Measurements from ENCODE around the gene SCN3A. TPM values are rescaled to one million over a fixed set of nuclear protein-coding genes. Genes with fewer than 3 reads are reported as not detected.

Gene SCN3A
- total and polyA plus RNA-seq, 4 experiments from 2014 or later: not detected

DNA sequence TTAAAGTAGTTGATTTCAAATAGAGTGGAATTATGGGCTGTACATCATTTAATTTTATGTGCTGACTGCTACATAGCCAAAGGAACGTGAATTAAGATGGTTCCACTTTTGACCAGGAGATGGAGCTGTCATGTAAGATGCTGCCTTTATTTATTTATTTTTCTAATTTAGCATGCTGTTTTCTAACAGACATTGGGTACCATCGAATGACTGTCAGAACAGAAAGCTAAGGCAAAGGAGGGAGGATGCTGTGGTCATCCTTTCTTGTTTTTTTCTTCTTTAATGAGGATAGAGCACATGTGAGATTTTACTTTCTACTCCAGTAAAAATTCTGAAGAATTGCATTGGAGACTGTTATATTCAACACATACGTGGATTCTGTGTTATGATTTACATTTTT is 35.4 kb upstream of the SCN3A start, which contains the start of gene SCN2A:
Gene SCN2A, plus strand, starts transcription at position 185 of the 400 bp plus-strand sequence. CDS start 56,410 bp downstream, outside the sequence.
- CTCF ChIA-PET (ENCODE audit: partially characterized antibody): interaction anchor here (0.7 to 1.3 kb wide), 2 partner anchors 8 to 635 kb away, joined by 3 to 4 read pairs; no protein-coding TSS in a partner anchor
- H3K36me3 Mint-ChIP-seq: no peaks in the 10 kb centered on the region
- Histone ChIP-seq H3K4me1 (ENCODE audit: insufficient read depth, low read length) (no peaks in the 10 kb centered on the region), H3K27ac (ENCODE audit: low read depth, low read length) (no peak within 1 kb of the TSS), H3K4me3 (ENCODE audit: low read length in 2 of 2) (no peak within 1 kb of the TSS), H3K36me3 (ENCODE audit: insufficient read depth, low read length) (no peaks in the 10 kb centered on the region), H3K9me3 (ENCODE audit: control insufficient read depth in 1 of 2, low read length in 2 of 2) (no peaks in the 10 kb centered on the region), H3K27me3 (ENCODE audit: insufficient read depth, low read length) (no peaks in the 10 kb centered on the region)
- H3K27ac Mint-ChIP-seq: no peak within 1 kb of the TSS
- peak in 1 of 5 donors; percentile 0 for DNase-seq
- POLR2A ChIA-PET (ENCODE audit: partially characterized antibody): no interaction called here
- peaks cover 0 to 6% (median 0%) of the 10 kb centered on the region in 8 donors for H3K9me3 Mint-ChIP-seq
- no peaks in the 10 kb centered on the region for H3K4me1 Mint-ChIP-seq
- intact Hi-C loops (cut with micrococcal nuclease): no loop called here
- H3K4me3 Mint-ChIP-seq: no peak within 1 kb of the TSS
- H3K27me3 Mint-ChIP-seq: peaks cover 0 to 3% of the 10 kb centered on the region in 2 donors

DNA sequence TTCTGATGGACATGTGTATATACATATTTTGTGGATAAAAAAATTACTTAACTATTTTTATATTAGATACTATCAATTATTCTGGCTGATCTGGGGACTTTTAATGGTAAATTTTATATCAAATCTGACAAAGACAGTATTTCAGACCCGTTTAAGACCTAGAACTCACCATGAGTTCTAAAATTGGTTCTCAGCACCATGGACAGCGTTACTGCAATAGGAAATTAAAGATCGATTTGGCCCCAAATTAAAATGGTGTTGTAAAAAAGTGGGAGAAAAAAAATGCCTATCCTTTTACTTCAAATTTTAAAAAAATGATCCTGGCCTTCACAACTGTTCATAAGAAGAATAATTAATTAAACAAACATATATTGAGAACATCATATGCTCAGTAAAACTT is 34.4 kb upstream of the SCN3A start:
- DNase-seq: no peak
- intact Hi-C loops (cut with micrococcal nuclease): no loop called here
- H3K27me3 Mint-ChIP-seq: peaks cover 0 to 3% of the 10 kb centered on the region in 2 donors
- no peak overlapping the region for H3K27ac Mint-ChIP-seq
- Histone ChIP-seq H3K27ac (ENCODE audit: low read depth, low read length) (no peak overlapping the region), H3K4me1 (ENCODE audit: insufficient read depth, low read length) (no peaks in the 10 kb centered on the region), H3K36me3 (ENCODE audit: insufficient read depth, low read length) (no peaks in the 10 kb centered on the region), H3K4me3 (ENCODE audit: low read length in 2 of 2) (no peak overlapping the region), H3K27me3 (ENCODE audit: insufficient read depth, low read length) (no peaks in the 10 kb centered on the region), H3K9me3 (ENCODE audit: control insufficient read depth in 1 of 2, low read length in 2 of 2) (no peaks in the 10 kb centered on the region)
- H3K36me3 Mint-ChIP-seq: no peaks in the 10 kb centered on the region
- POLR2A ChIA-PET (ENCODE audit: partially characterized antibody): no interaction called here
- peaks cover 0 to 6% (median 0%) of the 10 kb centered on the region in 8 donors for H3K9me3 Mint-ChIP-seq
- no peaks in the 10 kb centered on the region for H3K4me1 Mint-ChIP-seq
- CTCF ChIA-PET (ENCODE audit: partially characterized antibody): interaction anchor here (1.3 kb wide), 1 partner anchor 636 kb away, joined by 4 read pairs; no protein-coding TSS in a partner anchor
- no peak overlapping the region for H3K4me3 Mint-ChIP-seq

DNA sequence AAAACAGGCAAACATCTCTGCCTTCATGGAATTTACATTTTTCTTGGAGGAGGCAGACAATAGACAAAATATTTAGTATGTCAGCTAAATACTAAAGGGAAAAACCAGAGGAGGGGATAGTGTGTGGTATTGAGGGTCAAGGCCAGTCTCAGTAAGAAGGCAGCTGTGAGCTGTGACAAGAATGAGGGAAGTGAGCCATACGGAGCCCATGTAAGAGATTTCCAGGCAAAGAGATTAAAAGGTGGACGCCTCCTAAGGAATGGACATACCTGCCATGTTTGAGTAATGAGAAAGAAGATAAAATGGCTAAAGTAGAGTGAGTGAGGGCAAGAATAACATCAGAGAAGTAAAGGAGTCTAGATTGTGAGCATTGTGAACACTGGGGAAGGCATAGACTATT is 33.2 kb upstream of the SCN3A start:
- Histone ChIP-seq H3K27ac (ENCODE audit: low read depth, low read length) (no peak overlapping the region), H3K4me1 (ENCODE audit: insufficient read depth, low read length) (no peaks in the 10 kb centered on the region), H3K36me3 (ENCODE audit: insufficient read depth, low read length) (no peaks in the 10 kb centered on the region), H3K9me3 (ENCODE audit: control insufficient read depth in 1 of 2, low read length in 2 of 2) (no peaks in the 10 kb centered on the region), H3K27me3 (ENCODE audit: insufficient read depth, low read length) (no peaks in the 10 kb centered on the region), H3K4me3 (ENCODE audit: low read length in 2 of 2) (no peak overlapping the region)
- no peaks in the 10 kb centered on the region for H3K4me1 Mint-ChIP-seq
- H3K27me3 Mint-ChIP-seq: peaks cover 0 to 3% of the 10 kb centered on the region in 2 donors
- intact Hi-C loops (cut with micrococcal nuclease): no loop called here
- peaks cover 0 to 6% (median 0%) of the 10 kb centered on the region in 8 donors for H3K9me3 Mint-ChIP-seq
- no peak for DNase-seq
- H3K4me3 Mint-ChIP-seq: no peak overlapping the region
- POLR2A ChIA-PET (ENCODE audit: partially characterized antibody): no interaction called here
- CTCF ChIA-PET (ENCODE audit: partially characterized antibody): no interaction called here
- H3K36me3 Mint-ChIP-seq: no peaks in the 10 kb centered on the region
- no peak overlapping the region for H3K27ac Mint-ChIP-seq

DNA sequence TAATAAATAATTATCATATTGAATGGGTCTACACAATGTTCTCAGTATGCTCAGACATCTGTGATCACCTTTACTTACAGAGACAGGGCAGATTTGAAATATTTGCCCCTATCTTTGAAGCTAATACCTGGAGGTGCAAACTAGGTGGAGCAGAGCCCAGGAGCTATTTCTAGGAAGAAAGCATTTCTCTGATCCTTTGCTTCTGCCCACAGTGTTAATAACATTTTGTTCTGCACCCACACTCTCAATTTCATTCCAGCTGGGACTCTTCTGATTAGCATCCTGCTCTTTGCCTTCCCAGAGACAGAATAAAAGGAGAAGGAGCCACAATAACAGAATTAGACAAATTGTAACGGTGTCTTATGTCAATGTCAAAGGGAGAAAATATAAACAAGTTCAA is 23.7 kb upstream of the SCN3A start:
- H3K9me3 Mint-ChIP-seq: peaks cover 0 to 4% (median 0%) of the 10 kb centered on the region in 8 donors
- peaks cover 0 to 3% of the 10 kb centered on the region in 2 donors for H3K27me3 Mint-ChIP-seq
- ChIA-PET POLR2A (ENCODE audit: partially characterized antibody) (no interaction called here), CTCF (ENCODE audit: partially characterized antibody) (no interaction called here)
- Histone ChIP-seq H3K36me3 (ENCODE audit: insufficient read depth, low read length) (no peaks in the 10 kb centered on the region), H3K4me3 (ENCODE audit: low read length in 2 of 2) (no peak overlapping the region), H3K4me1 (ENCODE audit: insufficient read depth, low read length) (no peaks in the 10 kb centered on the region), H3K27me3 (ENCODE audit: insufficient read depth, low read length) (no peaks in the 10 kb centered on the region), H3K27ac (ENCODE audit: low read depth, low read length) (no peak overlapping the region), H3K9me3 (ENCODE audit: control insufficient read depth in 1 of 2, low read length in 2 of 2) (no peaks in the 10 kb centered on the region)
- H3K4me3 Mint-ChIP-seq: no peak overlapping the region
- no peaks in the 10 kb centered on the region for H3K4me1 Mint-ChIP-seq
- intact Hi-C loops (cut with micrococcal nuclease): no loop called here
- H3K36me3 Mint-ChIP-seq: no peaks in the 10 kb centered on the region
- no peak for DNase-seq
- no peak overlapping the region for H3K27ac Mint-ChIP-seq

DNA sequence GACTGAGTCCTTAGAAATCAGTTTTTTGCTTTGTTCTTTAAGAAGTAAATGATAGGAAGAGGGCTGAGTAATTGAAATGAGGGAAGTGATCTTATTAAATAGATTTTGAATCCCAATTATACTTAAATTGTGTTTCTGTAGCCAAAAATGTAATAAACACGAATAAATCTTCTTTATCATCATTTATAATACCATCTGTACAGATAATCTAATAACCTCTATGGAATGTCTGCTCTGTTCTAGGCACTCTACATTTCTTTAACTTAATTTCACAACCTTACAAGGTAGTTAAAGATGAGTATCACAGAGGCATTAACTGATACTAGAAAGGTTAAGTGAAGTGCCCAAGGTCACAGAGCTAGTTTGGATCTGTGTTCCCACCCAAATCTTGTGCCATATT is 21.1 kb upstream of the SCN3A start:
- Mint-ChIP-seq H3K4me3 (no peak overlapping the region), H3K36me3 (no peaks in the 10 kb centered on the region), H3K4me1 (no peaks in the 10 kb centered on the region), H3K27me3 (peaks cover 1 to 2% of the 10 kb centered on the region in 2 donors), H3K9me3 (peaks cover 0 to 4% (median 0%) of the 10 kb centered on the region in 8 donors), H3K27ac (no peak overlapping the region)
- H3K4me3 ChIP-seq (ENCODE audit: low read length in 2 of 2): no peak overlapping the region
- intact Hi-C loops (cut with micrococcal nuclease): no loop called here
- H3K4me1 ChIP-seq (ENCODE audit: insufficient read depth, low read length): no peaks in the 10 kb centered on the region
- ChIA-PET CTCF (ENCODE audit: partially characterized antibody) (no interaction called here), POLR2A (ENCODE audit: partially characterized antibody) (no interaction called here)
- DNase-seq: no peak
- no peaks in the 10 kb centered on the region for H3K9me3 ChIP-seq (ENCODE audit: control insufficient read depth in 1 of 2, low read length in 2 of 2)
- H3K27me3 ChIP-seq (ENCODE audit: insufficient read depth, low read length): no peaks in the 10 kb centered on the region
- H3K36me3 ChIP-seq (ENCODE audit: insufficient read depth, low read length): no peaks in the 10 kb centered on the region
- H3K27ac ChIP-seq (ENCODE audit: low read depth, low read length): no peak overlapping the region

DNA sequence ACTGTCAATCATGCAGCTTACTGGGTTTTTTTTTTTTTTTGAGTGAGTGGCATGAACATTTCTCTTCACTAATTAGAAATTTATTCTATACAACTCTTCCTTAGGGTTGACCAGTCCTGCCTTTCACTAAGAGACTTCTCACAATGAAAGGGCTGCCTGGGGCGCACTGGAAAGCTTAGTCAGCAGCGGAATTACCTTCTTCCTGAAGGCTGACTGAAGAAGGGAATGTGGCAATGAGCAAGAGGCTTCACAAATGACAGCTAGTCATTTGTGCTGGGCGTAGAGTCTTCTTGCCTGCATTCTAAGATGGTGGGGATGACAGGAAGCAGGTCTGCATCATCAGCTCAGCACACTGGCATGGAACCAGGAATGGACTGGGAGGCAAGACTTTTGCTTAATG is 15.6 kb upstream of the SCN3A start:
- no peak for DNase-seq
- ChIA-PET POLR2A (ENCODE audit: partially characterized antibody) (no interaction called here), CTCF (ENCODE audit: partially characterized antibody) (no interaction called here)
- Histone ChIP-seq H3K36me3 (ENCODE audit: insufficient read depth, low read length) (no peaks in the 10 kb centered on the region), H3K27ac (ENCODE audit: low read depth, low read length) (no peak overlapping the region), H3K4me3 (ENCODE audit: low read length in 2 of 2) (no peak overlapping the region), H3K4me1 (ENCODE audit: insufficient read depth, low read length) (no peaks in the 10 kb centered on the region), H3K9me3 (ENCODE audit: control insufficient read depth in 1 of 2, low read length in 2 of 2) (no peaks in the 10 kb centered on the region), H3K27me3 (ENCODE audit: insufficient read depth, low read length) (no peaks in the 10 kb centered on the region)
- no peak overlapping the region for H3K4me3 Mint-ChIP-seq
- no peaks in the 10 kb centered on the region for H3K4me1 Mint-ChIP-seq
- no peaks in the 10 kb centered on the region for H3K36me3 Mint-ChIP-seq
- no peak overlapping the region for H3K27ac Mint-ChIP-seq
- peaks cover 0 to 4% (median 0%) of the 10 kb centered on the region in 8 donors for H3K9me3 Mint-ChIP-seq
- intact Hi-C loops (cut with micrococcal nuclease): no loop called here
- peaks cover 0 to 2% of the 10 kb centered on the region in 2 donors for H3K27me3 Mint-ChIP-seq

DNA sequence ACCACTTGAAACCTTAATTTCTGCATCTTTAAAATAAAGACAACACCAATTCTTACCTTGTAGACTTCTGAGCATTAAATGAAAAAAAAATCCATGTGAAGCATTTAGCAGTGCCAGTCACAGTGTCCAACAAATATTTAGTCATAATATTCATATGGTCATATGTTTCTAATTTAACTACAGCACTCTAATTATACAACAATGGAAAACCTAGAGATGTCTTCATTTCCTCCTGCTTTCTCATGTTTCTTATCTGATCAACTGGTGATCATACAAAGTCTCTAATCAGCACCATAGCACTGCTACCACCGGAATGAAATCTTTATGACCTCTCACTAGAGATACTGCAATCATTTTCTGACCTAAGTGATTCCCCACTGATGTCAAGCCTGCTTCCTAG is 10.2 kb upstream of the SCN3A start:
- Mint-ChIP-seq H3K9me3 (peaks cover 0 to 4% (median 0%) of the 10 kb centered on the region in 8 donors), H3K36me3 (no peaks in the 10 kb centered on the region), H3K27ac (no peak overlapping the region), H3K4me3 (no peak overlapping the region), H3K4me1 (no peaks in the 10 kb centered on the region), H3K27me3 (no peaks in the 10 kb centered on the region)
- DNase-seq: no peak
- no peaks in the 10 kb centered on the region for H3K36me3 ChIP-seq (ENCODE audit: insufficient read depth, low read length)
- H3K4me3 ChIP-seq (ENCODE audit: low read length in 2 of 2): no peak overlapping the region
- intact Hi-C loops (cut with micrococcal nuclease): no loop called here
- CTCF ChIA-PET (ENCODE audit: partially characterized antibody): no interaction called here
- H3K27ac ChIP-seq (ENCODE audit: low read depth, low read length): no peak overlapping the region
- POLR2A ChIA-PET (ENCODE audit: partially characterized antibody): no interaction called here
- H3K4me1 ChIP-seq (ENCODE audit: insufficient read depth, low read length): no peaks in the 10 kb centered on the region
- no peaks in the 10 kb centered on the region for H3K27me3 ChIP-seq (ENCODE audit: insufficient read depth, low read length)
- H3K9me3 ChIP-seq (ENCODE audit: control insufficient read depth in 1 of 2, low read length in 2 of 2): no peaks in the 10 kb centered on the region

DNA sequence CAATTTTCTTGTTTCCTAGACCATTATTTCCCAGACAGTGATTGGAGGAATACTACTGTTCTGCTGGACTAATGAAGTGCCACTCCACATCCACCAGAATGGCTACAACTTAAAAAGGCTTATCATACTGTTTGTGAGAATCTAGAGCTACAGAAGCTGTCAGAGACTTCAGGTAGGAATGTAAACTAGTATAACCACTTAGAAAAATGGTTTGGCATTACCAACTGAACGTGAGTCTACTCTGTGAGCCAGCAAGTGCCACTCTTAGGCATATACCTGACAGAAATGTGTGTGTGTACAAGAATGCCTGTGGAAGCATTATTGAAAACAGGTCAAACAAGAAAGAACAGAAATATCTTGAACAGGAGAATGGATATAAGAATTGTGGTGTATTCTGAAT is 4.2 kb upstream of the SCN3A start:
- H3K27ac ChIP-seq (ENCODE audit: low read depth, low read length): no peak overlapping the region
- H3K27me3 Mint-ChIP-seq: peaks cover 0 to 4% of the 10 kb centered on the region in 2 donors
- peak overlapping the region in 1 of 7 donors; percentile 67 for H3K27ac Mint-ChIP-seq
- no peaks in the 10 kb centered on the region for H3K27me3 ChIP-seq (ENCODE audit: insufficient read depth, low read length)
- no peak overlapping the region for H3K4me3 Mint-ChIP-seq
- H3K4me1 ChIP-seq (ENCODE audit: insufficient read depth, low read length): no peaks in the 10 kb centered on the region
- H3K9me3 Mint-ChIP-seq: no peaks in the 10 kb centered on the region
- no peak overlapping the region for H3K4me3 ChIP-seq (ENCODE audit: low read length in 2 of 2)
- intact Hi-C loops (cut with micrococcal nuclease): no loop called here
- H3K36me3 Mint-ChIP-seq: no peaks in the 10 kb centered on the region
- no peak for DNase-seq
- no peaks in the 10 kb centered on the region for H3K9me3 ChIP-seq (ENCODE audit: control insufficient read depth in 1 of 2, low read length in 2 of 2)
- POLR2A ChIA-PET (ENCODE audit: partially characterized antibody): no interaction called here
- CTCF ChIA-PET (ENCODE audit: partially characterized antibody): interaction anchor here (0.6 kb wide), 1 partner anchor 268 kb away, joined by 3 read pairs; no protein-coding TSS in a partner anchor
- H3K36me3 ChIP-seq (ENCODE audit: insufficient read depth, low read length): no peaks in the 10 kb centered on the region
- peaks cover 0 to 3% (median 0%) of the 10 kb centered on the region in 4 donors for H3K4me1 Mint-ChIP-seq
